GDM1 (cell line): ENCODE data around the gene PRR23E.

Experiments
- DNase-seq: peaks from one replicate; lab custom pipeline; 2025; lab: John Stamatoyannopoulos, UW

Gene PRR23E

DNA sequence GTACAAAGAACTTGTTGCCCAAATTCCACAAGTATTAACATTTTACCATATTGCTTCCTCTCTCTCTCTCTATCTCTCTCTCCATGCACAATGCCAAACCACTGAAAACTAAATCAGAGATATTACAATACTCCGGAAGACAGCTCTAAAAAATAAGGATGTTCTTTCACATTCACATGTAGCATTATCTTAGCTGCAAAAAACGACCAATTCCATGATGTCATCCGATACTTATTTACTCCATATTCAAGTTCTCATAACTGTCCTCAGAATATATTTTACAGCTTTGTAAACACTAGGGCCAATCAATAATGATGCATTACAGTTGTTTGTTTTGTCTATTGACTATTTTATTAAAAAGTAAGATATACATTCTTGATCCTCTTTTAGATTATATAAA, 7.7 kb upstream of the PRR23E start:
- no peak for DNase-seq

DNA sequence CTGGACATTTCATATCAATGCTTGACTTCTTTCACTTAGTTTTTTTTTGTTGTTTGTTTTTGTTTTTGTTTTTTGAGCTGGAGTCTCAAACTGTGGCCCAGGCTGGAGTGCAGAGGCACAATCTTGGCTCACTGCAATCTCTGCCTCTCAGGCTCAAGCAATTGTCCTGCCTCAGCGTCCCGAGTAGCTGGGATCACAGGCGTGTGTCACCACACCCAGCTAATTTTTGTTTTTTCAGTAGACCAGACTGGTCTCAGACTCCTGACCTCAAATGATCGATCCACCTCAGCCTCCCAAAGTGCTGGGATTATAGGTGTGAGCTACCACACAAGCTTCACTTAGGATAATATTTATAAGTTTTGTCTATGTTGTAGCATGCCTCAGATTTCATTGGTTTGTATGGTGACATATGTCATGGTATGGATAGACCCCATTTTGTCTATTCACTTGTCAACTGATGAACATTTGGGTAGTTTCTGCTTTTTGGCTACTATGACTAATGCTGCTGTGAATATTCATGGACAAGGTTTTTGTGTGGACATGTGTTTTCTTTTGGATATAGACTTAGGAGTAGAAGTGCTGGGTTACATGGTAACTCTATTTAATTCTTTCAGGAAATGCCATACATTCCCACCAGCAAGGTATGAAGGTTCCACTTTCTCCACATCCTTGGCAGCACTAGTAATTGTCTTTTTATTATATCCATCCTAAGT, 6.8 kb upstream of the PRR23E start:
- no peak for DNase-seq

DNA sequence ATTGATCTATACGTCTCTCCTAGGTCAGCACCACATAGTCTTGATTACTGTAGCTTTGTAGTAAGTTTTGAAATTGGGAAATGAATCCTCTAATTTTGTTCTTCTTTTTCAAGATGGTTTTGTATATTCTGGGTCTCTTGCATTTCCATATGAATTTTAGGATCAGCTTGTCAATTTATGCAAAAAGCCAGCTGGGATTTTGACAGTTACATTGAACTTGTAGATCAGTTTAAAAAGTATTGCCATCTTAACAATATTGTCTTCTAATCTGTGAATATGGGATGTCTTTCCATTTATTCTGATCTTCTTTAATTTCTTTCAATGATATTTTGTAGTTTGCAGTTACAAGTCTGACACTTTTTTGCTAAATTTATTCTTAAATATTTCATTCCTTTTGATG, 5.6 kb upstream of the PRR23E start:
- DNase-seq = no peak

DNA sequence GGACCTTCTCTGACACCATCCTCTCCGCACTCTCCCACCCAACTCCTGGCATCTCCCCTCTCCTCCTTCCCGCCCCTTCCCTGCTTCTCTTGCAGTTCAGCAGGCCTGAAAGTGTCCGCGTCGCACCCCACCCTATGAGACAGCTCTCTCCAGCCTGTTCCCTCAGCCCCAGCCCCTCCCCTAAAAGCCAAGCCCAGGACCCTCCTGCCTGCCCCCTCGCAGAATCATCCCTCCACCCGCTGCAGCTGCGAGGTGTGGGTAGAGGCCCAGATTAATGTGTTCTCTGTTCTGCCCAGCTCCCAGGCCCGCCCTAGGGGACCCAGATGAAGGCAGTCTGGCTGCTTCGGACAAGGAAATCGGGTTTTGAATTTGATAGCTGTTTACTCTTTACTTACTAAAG, 410 bp downstream of the PRR23E start:
- DNase-seq = no peak

DNA sequence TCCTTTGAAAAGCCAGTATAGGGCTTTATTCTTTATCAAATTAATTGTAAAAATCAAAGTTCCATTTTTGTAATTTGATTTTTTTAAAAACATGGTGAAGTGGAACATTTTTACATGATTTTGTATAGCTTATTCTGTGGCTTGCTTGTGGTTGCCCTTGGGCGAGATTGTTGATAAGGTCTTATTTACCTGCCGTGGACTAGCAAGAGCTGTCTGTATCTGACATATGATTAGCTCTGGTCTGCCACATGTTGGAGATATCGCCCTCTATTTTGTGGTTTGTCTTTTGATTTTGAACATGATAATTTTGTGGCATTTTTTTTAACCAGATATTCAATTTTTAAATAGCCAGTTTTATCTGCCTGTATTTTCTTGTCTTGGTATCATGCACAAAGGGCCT, 844 bp downstream of the PRR23E start:
- DNase-seq = no peak

DNA sequence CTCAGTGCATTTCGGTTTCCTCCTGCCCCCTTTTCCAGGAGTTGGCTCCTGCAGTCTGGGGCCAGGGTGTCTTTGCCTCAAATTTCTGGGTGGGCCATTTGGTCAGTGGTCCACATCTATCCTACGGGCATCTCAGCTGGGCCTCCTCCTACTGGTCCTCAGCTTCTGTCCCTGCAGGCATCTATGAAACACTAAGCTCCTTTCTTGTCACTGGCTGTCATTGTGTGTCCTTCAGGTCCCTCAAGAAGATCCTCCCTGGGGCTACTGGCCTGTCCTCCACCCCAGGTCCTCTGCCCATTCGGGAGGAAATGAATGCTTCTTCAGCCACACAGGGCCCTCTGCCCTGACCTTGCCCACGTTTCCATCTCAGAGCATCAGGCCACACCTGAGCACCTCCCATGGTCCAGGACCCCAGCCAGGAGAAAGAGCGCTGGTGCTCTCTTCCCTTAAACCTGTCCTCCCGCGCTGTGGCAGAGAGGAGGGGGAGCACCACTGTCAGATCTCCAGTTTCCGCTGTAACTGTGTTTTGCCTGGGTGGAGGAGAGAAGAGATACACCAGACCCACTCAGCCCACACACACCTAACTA, 1.8 kb downstream of the PRR23E start:
- DNase-seq = no peak

DNA sequence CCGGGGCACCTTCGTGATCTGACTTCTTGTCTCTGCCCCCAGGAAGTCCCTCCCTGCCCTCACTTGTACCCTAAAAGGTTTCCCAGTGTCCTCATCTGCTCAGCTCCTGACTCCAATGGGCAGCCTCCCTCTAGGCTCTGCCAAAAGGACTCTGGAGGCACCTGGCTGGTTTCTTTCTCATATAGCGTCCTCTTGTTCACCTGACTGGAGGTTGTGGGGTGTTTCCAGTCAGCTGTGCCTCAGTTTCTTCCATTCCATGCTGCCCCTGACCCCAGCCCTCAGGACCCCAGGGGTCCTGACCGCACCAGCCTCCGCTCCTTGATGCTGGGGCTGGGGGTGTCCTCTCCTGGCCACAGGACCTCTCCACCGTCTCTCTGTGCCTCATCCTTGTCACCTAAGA, 2.5 kb downstream of the PRR23E start:
- no peak for DNase-seq

DNA sequence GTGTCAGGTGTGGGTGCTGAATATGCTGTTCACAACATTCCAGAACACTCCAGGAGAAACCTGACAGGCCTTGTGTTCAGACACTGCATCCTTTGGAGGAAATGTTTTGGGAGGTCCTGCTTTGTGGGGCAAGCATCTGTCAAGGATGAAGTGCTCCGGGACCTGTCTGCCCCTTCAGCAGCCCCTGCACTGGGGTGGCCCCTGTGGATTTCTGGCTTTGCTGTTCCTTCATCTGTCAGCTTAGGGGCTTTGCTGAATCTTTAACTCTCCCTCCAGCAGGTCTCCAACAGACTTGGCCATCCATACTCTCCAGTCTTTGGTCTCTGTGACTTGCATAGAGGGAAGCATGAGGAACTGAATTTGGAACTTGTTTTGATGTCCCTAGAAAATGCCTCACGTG, 3.1 kb downstream of the PRR23E start:
- no peak for DNase-seq

DNA sequence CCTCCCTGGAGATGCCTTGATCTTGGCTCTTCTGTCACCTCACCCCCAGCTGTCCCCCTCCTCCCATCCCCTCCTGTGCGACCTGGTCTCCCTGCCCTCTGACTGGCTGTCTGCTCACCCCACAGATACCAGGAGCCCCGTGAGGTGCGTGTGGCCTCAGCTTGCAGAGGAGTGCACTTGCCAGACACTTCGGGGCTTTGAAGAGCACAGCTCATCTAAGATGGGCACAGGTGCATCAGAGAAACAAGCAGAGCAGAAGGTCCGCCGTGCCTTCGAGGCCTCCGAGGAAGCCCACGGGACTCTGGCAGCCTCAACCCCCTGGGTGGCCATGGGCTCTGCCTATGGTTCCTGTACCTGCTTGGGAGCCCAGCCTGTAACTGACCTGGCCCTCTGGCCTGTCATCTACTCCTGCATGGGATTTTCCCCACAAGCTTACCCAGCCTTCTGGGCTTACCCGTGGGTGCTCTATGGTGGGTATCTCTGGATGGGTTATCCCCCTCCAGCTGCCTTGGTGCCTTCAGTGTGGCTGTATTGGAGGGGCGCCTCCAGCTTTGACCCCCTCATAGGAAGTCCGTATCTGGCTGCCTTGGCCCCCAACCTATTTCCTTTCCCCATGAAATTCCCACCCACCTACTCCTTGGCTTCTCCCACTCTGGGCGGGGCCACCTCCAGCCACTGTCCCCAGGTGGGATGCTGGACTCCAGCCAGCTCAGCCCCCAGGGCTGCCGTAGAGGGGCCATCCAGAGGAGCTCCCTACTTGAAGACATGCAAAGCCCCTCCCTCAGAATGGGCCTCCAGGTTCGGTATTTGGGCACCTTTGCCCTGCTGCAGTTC, 3.8 kb downstream of the PRR23E start:
- no peak for DNase-seq

DNA sequence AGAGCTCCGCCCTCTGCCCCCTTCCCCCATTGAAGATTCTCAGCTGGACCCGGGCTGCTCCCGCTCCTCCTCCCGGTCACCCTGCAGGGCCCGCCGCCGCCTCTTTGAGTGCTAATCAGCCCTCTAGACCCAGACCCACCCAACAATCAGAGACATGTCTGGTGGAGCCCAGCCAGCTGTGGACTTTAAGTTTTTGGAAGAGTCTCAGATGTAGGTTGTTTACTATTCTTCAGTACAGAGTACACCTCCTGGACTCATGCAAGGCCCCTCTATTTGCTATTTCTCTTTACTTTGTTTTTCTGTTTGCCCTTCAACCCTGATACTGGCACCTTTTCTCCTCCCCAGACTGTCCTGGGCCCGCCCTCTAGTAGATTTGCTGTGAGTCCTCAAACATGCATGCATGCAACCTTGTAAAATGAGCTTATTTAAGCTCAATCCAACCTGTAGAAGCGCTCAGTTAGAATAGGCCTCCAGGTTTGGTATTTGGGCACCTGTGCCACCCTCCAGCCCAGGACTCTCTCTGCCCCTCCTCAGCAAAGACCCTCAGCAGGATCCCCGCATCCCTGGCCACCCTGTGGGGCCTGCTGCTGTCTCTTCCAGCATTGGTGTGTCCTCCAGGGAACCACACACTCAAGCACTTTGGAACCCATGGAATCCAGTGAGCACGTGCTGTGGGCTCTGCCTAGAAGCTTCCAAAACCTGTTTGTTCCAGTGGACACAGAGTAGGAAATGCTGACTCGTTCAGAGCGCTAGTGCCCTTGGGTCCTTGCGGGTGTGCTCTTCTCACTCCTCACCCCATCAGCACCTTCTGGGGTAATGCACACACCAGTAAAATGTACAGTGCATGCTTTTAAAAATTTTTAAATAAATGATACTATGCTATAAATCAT, 4.6 kb downstream of the PRR23E start:
- DNase-seq = no peak

DNA sequence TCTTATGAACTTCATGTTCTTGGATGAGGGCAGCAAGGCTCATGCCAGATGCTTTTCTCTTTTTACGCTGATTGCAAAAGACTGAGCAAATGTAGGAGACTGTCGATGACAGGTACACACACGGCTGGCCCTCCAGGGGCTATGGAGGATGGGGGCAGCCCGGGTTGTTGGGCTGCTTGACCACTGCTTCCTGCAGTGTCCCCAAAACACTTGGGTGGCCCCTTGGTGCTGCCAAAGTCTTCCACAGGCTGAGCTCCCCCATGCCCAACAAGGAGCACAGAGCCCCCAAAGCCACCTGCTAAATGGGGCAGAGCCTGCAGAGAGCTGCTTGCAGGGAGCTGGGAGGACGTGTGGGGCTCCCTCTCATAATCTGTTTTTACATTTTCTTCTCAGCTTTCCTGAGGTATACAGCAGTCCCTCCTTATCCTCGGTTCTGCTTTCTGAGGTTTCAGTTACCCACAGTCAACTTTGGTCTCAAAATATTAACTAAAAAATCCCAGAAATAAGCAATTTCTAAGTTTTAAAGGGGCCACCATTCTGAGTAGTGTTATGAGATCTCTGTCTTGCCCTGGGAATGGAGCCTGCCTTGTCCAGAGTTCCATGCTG, 7.3 kb downstream of the PRR23E start:
- DNase-seq = no peak

DNA sequence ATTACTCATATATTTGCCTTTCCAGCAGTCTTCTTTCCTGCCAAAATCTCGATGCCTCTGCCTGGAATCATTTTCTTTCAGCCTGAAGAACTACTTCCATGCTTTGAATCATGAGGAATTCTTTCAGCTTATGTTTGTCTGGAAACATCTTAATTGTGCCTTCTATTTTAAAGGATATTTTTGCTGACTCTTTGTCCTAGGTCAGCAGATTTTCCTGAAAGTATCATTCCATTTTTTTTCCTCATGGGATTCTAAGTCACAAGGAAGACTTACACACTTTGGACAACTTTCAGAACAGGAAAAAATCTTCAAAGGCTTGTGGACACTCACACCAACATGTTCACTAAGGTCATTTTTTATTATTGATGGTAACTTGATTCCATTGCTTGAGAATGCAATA, 10.1 kb downstream of the PRR23E start:
- no peak for DNase-seq

DNA sequence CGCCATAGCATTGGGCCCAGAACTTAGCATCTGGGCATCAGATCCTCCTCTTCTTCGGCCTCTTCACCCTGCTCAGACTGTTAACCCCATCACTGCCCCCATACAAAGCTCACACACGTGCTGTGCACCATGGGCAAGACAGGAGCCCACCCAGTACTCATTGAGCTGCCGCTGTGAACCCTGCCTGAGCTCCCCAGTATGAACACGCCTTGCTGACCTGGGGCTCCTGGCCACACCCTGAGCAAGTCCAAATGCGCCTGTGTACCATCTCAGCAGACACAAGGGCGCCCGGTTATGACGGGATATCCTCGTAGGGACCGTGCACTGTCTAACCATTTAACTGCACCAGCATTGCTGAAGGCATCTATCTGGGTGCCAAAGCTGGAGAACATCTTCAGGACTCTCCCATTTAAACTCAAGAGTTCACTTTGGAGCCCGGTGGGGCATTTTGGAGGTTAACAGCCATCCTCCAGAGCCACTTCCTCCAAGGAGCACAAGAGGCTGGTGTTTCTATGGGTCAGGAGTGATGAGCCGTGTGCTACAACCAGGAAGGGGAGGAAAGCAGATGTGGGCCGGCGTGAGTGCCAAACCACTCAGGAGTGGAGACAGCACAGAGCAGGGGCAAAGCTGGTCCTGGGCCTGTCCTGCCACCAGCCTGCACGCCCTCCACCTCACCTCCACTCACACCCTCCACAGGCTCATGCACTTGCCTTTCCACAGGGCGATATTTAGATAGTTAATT, 12.1 kb downstream of the PRR23E start:
- DNase-seq = no peak

DNA sequence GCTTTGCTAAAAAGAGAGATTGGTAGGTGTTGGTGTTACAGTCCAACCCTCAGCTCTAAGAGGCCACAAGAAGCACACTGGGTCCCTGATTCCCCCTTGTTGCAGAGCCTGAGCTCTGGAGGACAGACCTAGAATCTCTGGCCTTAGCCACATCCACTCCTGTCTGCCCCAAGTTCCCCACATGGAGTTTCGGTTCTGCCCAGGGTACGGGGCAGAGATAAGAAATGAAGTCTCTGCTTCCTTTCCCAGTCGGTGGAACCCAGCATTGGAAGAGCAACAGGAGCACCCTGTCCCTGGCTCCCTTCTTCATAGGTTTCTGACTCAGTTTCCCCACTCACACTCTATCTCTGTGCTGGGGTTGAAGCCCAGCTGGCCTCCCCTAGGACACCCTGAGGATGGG, 13.2 kb downstream of the PRR23E start:
- no peak for DNase-seq

DNA sequence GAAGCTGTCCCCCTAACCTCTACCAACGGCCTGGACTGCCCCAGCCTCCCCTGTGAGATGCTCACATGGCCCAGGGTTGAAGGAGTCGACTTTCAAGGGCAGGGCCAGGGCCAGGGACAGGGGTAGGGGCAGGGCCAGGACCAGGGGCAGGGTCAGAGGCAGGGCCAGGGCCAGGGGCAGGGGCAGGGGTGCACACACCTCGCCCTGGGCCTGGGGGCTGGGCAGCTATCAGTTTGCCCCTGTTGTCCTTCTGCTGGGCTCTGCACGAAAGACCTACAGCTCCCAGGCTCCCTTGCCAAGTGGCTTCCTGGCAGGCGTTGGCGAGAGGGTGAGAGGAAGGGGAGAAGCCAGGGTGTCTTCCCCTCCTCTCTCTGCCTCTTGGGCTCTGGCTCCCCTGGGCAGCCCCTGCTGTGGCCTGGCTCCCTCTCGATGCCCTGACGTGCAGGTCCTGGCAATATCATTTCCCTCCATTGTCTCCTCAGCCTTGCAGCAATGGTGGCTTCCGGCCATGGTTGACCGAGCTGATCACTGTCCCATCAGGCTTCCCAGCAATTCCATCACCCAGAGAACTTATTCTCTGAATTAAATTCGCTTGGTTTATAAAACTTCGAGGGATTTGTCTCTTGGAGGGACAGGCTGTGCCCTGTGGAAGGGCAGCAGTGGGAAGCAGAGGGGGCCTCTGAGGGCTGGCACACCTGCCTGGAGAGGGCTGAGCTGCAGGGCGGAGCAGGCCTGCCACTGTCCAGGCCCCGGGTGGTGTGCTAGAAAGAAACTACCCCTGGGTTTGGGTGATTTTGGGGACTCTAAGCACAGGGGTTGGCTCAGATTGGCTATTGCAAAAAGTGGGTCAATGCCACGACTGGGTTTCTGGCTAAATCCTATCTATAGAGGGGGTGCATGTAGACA, 13.9 kb downstream of the PRR23E start:
- no peak for DNase-seq

DNA sequence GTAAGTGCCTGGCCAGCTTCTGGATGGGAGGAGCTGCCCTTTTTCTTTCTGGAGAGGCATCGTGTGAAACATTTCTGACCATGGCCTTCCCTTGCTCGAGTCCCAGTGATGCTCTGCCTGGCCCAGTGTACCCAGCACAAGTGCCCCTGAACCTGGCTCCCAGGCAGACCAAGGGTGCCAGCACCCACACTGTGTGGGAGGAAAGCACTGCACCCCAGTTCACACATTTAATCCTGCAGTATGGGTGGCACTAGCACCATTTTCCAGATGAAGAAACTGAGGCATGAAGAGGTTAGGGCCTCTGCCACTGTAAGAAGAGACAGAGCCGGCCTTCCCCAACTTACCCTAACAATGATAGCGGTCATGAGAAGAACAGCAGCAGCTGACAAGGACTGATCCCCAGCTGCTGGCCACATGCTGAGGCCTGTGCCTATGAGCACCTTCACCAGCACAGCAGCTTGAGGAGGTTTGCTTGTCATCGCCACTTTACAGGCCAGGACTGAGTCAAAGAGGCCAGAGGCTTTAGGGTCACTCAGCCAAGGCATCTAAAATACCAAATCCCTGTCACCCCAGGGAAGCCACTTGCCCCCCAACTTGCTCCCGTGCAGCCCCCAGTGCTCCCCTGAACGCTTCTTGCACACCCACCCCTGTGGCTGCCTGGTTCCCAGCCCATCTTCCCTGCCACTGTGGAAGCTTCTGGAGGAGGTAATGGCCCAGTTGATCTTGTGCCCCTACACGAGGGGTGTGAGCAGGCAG, 15.0 kb downstream of the PRR23E start:
- no peak for DNase-seq

DNA sequence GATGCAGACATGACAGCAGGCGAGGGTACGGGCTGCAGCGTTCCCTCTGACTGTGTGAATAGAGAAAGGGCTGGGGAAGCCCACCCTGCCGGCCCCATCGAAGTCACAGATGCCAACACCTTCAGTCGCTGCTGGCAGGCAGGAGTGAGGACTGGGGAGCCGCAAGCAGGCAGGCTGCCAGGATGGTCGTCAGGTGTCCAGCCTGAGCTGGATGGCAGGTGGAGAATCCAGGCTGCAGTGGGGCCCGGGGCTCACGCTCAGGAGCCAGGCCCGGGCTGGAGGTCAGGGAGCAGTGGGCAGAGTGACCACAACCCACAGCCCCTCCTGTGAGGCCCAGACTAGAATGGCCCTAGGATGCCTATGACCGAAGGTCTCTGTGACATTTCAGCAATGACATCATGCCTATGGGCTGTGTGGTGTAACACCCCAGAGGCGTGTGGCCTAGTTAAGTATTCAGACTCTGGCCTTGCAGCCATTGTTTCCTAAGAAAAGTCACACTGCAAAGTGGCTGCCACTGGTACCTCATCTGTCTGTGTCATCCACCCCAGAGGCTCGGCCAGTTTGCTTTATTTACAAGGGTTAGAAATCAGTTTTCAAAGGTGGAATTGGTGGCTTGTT, 15.7 kb downstream of the PRR23E start:
- no peak for DNase-seq

DNA sequence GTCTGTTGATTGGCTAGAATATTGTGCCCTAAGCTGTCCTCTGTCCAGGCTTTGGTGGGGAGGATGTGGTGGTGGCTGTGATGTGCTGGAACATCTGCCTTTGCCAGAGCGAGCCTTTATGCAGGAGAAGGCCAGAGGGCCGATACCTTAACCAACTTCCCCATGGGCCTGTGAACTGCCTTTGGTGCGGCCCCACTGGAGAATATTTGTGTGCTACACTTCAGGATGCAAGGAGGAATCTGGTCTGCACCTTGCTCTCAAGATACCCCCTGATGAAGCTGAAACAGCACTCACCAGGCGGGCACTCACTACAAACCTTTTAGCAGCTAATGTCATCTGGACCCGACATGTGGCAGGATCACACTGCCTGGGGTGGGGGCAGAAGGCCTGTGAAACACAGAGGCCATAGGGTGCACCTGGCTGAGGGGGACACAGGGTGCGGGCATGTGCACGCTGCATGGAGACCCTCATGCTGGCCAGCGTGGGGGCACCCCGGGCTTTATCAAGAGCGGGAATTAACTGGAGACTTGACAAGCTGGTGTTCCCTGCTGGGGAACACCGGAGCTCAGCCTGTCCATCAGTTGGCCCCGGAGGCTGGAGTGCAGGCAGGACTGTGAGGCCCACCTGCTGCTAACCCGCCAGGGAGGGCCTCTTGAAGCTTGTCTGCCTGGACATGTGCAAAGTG, 16.4 kb downstream of the PRR23E start:
- no peak for DNase-seq
